MM.1S (cell line): ENCODE results near the gene MCF2L2.

Source experiments
- DNase-seq: peaks from one replicate; pipeline ENCODE4 v3.0.0-alpha.2; 2015
- H2AFZ ChIP-seq: fragments of 300-600 bp; sonication (generic); 2 replicates; pipeline ENCODE4 v1.6.0; 2016; ENCODE audit warnings: antibody characterized with exemption, low read length
- H3F3A ChIP-seq: fragments of 300-600 bp; sonication (generic); 2 replicates; pipeline ENCODE4 v1.6.1; 2016; ENCODE audit warnings: mild to moderate bottlenecking, antibody characterized with exemption, low read length, moderate library complexity, mixed read lengths; ENCODE audit not compliant: insufficient read depth
- H3K27ac ChIP-seq: fragments of 300-600 bp; sonication (generic); 2 replicates; pipeline ENCODE4 v1.5.1; 2016; ENCODE audit warnings: mild to moderate bottlenecking, low read length
- H3K27me3 ChIP-seq: fragments of 300-600 bp; sonication (generic); replicated peaks from 2 replicates; pipeline ENCODE4 v1.6.0; 2016; ENCODE audit warnings: low read length; ENCODE audit not compliant: insufficient read depth
- H3K36me3 ChIP-seq: fragments of 300-600 bp; sonication (generic); replicated peaks from 2 replicates; pipeline ENCODE4 v1.6.1; 2016; ENCODE audit warnings: mild to moderate bottlenecking, low read length, mixed read lengths; ENCODE audit not compliant: insufficient read depth
- H3K4me1 ChIP-seq: fragments of 300-600 bp; sonication (generic); 2 replicates; pipeline ENCODE4 v1.6.1; 2016; ENCODE audit warnings: low read length, mixed read lengths
- H3K4me2 ChIP-seq: fragments of 300-600 bp; sonication (generic); 2 replicates; pipeline ENCODE4 v1.6.0; 2016; ENCODE audit warnings: low read depth, low read length
- H3K4me3 ChIP-seq: fragments of 300-600 bp; sonication (generic); 2 replicates; pipeline ENCODE4 v1.5.1; 2016; ENCODE audit warnings: low read length, mixed read lengths
- H3K79me2 ChIP-seq: fragments of 300-600 bp; sonication (generic); 2 replicates; pipeline ENCODE4 v1.6.1; 2016; ENCODE audit warnings: mixed run types, low read length, mixed read lengths
- H3K9ac ChIP-seq: fragments of 300-600 bp; sonication (generic); 2 replicates; pipeline ENCODE4 v1.6.1; 2016; ENCODE audit warnings: low read length, mixed read lengths
- H3K9me2 ChIP-seq: fragments of 300-600 bp; sonication (generic); replicated peaks from 2 replicates; pipeline ENCODE4 v1.6.1; 2016; ENCODE audit warnings: mild to moderate bottlenecking, low read length, mixed read lengths; ENCODE audit not compliant: insufficient read depth
- H3K9me3 ChIP-seq: fragments of 300-600 bp; sonication (generic); replicated peaks from 2 replicates; pipeline ENCODE4 v1.6.1; 2016; ENCODE audit warnings: mild to moderate bottlenecking, low read length, mixed read lengths; ENCODE audit not compliant: insufficient read depth
- H4K20me1 ChIP-seq: fragments of 300-600 bp; sonication (generic); 2 replicates; pipeline ENCODE4 v1.6.1; 2016; ENCODE audit warnings: mild to moderate bottlenecking, low read length, moderate library complexity, mixed read lengths; ENCODE audit not compliant: insufficient read depth
- EZH2 ChIP-seq: fragments of 300-600 bp; sonication (generic); optimal IDR thresholded peaks from 2 replicates; pipeline ENCODE3; 2017; ENCODE audit warnings: low read depth, mild to moderate bottlenecking, antibody characterized with exemption, low read length, mixed read lengths
- EZH2phosphoT487 ChIP-seq: fragments of 300-600 bp; sonication (generic); IDR thresholded peaks from 2 replicates; pipeline ENCODE4 v1.6.1; 2018; ENCODE audit warnings: antibody characterized with exemption, low read length
- TF ChIP-seq, protein P1 (sequence below): fragments of 300-600 bp; sonication (generic); IDR thresholded peaks from 2 replicates; pipeline ENCODE4 v1.5.1; 2016; ENCODE audit warnings: antibody characterized with exemption, low read length, mixed read lengths

MCF2L2 gene

DNA sequence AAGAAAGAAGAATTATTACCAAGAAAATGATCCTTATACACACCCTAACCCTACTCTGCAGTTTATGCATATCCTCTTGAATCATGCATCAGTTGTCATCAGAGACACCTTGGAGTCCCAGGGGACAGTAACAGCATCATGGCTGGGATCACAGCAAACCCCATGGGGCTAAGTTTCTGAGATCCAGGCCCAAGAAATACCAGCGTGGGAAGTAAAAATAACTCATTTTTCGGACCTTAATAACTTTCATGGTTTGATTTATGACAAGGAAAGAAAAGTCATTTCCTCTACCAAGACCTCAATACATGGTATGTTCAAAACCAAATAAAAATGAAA lies 214.2 kb downstream of the MCF2L2 start:
- Histone ChIP-seq H3K4me2 (no peak overlapping the region), H3K4me3 (no peak overlapping the region), H4K20me1 (no peaks in the 10 kb centered on the region), H3F3A (no peaks in the 10 kb centered on the region), H3K9me2 (no peaks in the 10 kb centered on the region), H3K9ac (no peak overlapping the region), H3K36me3 (no peaks in the 10 kb centered on the region), H3K27ac (no peak overlapping the region), H3K27me3 (no peaks in the 10 kb centered on the region), H3K79me2 (no peaks in the 10 kb centered on the region), H3K4me1 (no peaks in the 10 kb centered on the region), H2AFZ (no peak overlapping the region), H3K9me3 (no peaks in the 10 kb centered on the region)
- DNase-seq: no peak
- TF ChIP-seq EZH2 (no peak), EZH2phosphoT487 (no peak)
- TF ChIP-seq, protein P1, sequence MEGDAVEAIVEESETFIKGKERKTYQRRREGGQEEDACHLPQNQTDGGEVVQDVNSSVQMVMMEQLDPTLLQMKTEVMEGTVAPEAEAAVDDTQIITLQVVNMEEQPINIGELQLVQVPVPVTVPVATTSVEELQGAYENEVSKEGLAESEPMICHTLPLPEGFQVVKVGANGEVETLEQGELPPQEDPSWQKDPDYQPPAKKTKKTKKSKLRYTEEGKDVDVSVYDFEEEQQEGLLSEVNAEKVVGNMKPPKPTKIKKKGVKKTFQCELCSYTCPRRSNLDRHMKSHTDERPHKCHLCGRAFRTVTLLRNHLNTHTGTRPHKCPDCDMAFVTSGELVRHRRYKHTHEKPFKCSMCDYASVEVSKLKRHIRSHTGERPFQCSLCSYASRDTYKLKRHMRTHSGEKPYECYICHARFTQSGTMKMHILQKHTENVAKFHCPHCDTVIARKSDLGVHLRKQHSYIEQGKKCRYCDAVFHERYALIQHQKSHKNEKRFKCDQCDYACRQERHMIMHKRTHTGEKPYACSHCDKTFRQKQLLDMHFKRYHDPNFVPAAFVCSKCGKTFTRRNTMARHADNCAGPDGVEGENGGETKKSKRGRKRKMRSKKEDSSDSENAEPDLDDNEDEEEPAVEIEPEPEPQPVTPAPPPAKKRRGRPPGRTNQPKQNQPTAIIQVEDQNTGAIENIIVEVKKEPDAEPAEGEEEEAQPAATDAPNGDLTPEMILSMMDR: no peak

DNA sequence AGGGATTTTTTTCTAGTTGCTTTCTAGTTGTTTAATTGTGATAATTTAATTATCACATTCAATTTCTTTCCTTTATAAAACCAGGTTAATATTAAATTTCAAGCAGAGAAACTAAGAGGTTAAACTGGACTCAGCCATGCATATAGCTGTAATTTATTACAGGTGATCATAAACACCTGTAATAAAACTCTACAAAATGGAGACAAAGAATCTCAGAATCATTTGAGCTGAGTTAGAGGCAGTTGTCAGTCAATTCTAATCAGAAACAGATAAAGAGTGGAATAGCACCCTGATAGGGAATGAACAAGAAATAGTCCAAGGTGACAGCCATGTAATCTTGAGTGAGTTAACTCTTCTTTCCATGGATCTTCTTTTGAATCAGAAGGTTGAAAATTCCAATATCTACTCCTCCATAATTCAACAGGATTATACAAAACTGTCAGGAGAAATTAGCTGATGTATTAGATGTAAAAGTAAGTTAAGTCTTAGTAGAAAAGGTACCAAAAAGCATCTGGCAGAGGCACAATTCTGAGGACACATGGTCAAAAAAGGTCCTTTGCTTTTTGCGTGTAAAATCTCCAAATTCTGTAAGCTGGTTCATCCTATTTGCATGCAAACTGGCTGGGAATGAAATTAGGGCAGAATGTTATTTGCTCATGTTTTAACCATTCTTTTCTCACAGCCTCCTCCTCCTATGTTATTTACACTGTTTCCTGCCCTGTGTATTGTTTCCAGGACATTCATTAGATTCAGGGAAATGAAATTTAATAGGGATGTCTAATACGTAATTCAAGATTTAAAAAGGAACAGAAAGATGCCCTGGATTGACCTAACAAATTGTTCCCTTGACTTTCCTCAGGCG lies 214.8 kb downstream of the MCF2L2 start:
- H3K9me2 ChIP-seq: no peaks in the 10 kb centered on the region
- H3K27ac ChIP-seq: no peak overlapping the region
- no peaks in the 10 kb centered on the region for H3K36me3 ChIP-seq
- H3K4me3 ChIP-seq: no peak overlapping the region
- H4K20me1 ChIP-seq: no peaks in the 10 kb centered on the region
- TF ChIP-seq EZH2 (no peak), EZH2phosphoT487 (no peak)
- TF ChIP-seq, protein P1: no peak
- no peak for DNase-seq
- no peaks in the 10 kb centered on the region for H3K27me3 ChIP-seq
- no peaks in the 10 kb centered on the region for H3K79me2 ChIP-seq
- H3K4me2 ChIP-seq: no peak overlapping the region
- H2AFZ ChIP-seq: no peak overlapping the region
- H3K9ac ChIP-seq: no peak overlapping the region
- H3K9me3 ChIP-seq: no peaks in the 10 kb centered on the region
- no peaks in the 10 kb centered on the region for H3F3A ChIP-seq
- H3K4me1 ChIP-seq: no peaks in the 10 kb centered on the region

DNA sequence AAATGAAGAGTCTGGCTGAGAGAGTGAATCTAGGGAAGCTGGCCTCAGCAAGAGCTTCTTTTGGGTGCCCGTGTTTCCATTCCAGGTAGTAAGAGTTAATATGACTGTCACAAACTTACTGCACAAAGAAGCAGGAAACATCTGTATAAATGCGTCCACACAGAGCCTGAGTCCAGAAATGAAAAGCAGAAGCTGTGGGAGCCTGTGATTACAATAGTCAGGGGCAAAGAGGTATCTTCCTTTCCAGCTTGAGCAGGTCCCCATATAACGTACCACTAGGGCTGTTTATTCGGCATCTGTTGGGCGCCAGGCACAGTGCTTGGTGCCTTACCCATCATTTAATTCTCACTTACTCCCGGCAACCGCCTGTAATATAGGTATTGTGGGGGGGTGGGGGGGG lies 215.9 kb downstream of the MCF2L2 start:
- H3K79me2 ChIP-seq: no peaks in the 10 kb centered on the region
- H3K27me3 ChIP-seq: no peaks in the 10 kb centered on the region
- no peak for DNase-seq
- H3K4me3 ChIP-seq: no peak overlapping the region
- H3K9me3 ChIP-seq: no peaks in the 10 kb centered on the region
- no peak overlapping the region for H3K27ac ChIP-seq
- no peak overlapping the region for H3K4me2 ChIP-seq
- no peaks in the 10 kb centered on the region for H3F3A ChIP-seq
- H3K36me3 ChIP-seq: no peaks in the 10 kb centered on the region
- no peaks in the 10 kb centered on the region for H3K4me1 ChIP-seq
- TF ChIP-seq EZH2phosphoT487 (no peak), EZH2 (no peak)
- TF ChIP-seq, protein P1: no peak
- H3K9ac ChIP-seq: no peak overlapping the region
- H3K9me2 ChIP-seq: no peaks in the 10 kb centered on the region
- H4K20me1 ChIP-seq: no peaks in the 10 kb centered on the region
- no peak overlapping the region for H2AFZ ChIP-seq
